Activated naive CD4-positive, alpha-beta T cell treated with anti-CD3 and anti-CD28 coated beads, Interleukin-2, amount 50 U/mL, for 16 hours (primary cell): ENCODE results near the gene CAD.
A peak's percentile ranks its signal among the peaks of the same experiment; 100 is the strongest.

Experiments used
- DNase-seq: peaks from one replicate; pipeline ENCODE4 v3.0.0-alpha.2; 2020

Gene CAD

DNA sequence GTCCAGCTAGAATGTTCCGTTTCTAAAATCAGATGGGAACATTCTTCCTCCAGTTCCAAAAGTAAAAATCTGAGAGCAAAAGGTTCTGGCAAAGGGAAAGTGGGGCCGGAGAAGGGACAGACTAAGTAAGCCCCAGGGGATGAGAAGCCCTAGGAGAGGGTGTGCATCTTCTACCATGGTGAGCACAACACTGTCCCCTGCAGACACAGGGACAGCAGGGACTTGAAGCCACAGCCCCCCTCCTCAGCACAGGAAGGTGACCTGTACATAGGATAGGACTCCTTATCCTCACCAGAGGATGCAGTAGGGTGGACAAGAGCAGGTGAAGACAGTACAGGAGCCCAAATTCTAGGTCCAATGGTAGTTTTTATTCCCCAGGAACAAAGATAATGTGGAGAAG is 17.9 kb upstream of the CAD start:
- no peak for DNase-seq

GRCh38 chr2:27201675-27202074 is 15.5 kb upstream of the CAD start:
- no peak for DNase-seq

GRCh38 chr2:27202854-27203253 is 14.3 kb upstream of the CAD start:
- DNase-seq: no peak

GRCh38 chr2:27203741-27204140 is 13.4 kb upstream of the CAD start:
- DNase-seq: no peak

DNA sequence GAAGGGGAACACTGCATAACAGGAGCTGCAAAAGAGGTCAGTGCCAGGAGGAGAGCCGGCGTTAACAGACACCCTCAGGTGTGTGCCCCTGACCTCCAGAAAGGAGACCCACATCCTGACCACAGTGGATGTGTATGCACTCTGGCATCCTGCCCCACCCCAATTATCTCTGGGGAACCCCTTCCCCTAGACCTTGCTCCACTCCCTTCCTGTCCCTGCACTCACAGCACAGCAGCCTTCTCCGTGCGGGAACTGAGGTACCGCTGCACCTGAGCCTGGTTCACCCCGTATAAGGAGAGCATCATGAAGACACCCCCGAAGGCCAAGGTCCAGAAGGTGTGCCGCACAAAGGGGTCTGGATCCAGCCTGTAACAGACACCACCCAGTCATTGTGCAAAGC is 12.6 kb upstream of the CAD start:
- DNase-seq: no peak

DNA sequence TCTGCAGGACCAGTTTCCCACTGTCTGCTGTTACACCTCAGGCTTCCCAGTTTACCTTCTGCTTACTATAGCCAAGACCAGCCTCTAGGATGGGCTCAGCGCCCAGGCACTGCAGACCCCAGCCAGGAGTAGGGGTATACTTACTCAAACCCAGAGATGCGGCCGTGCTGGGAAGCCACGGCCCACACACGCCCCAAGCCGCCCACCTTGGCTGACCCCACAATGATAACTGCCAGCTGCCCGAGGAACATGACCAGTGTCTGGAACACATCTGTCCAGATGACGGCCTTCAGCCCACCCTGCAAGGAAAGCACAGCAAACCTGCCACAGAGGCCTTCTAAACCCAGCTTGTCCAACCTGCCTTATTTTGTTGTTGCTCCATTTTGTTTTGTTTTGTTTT is 12.0 kb upstream of the CAD start:
- DNase-seq: no peak

DNA sequence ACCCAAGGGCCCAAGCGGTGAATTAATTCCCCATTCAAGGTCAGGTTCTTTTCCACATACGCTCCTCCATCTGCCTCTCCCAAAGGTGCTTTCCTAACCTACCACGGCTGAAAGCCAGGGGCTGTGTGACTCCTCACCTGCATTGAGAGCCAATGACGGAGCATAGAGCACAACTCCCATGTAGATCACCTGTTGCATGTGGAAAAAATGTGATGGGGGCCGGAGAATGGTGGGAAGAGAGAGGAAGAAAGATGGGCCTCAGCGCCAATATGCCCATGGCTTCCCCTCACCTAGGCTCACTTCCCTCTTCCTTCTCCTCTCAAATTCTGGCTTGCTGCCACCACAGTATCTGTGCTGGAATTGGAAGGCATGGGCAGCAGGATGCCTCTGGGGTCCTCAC is 10.8 kb upstream of the CAD start:
- DNase-seq: no peak

DNA sequence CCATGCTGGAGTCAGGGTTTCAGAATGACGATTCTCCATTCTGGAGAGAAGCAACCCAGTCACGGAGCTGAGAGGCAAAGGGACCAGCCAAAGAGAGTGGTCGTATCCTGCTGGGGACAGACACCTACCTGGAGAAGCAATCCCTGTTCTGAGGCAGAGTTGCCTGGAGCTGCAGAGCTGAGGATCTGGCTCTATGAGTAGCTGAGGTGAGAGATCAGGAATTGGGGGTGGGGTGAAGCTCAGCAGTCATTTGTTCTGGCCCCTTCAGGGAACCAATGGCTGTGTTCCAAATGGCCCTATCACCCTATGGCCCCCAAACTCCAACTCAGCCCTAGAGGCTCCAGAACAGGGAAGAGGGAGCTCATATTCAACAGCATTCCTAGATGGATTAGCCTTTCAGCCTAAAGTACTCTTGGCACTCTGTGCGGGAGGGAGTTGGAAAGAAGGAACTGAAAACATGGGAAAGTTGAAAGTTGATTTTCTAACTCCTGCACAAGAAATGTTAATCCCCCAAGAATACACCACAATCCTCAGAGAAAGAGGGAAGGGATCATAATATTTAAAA is 8.6 kb upstream of the CAD start:
- no peak for DNase-seq

DNA sequence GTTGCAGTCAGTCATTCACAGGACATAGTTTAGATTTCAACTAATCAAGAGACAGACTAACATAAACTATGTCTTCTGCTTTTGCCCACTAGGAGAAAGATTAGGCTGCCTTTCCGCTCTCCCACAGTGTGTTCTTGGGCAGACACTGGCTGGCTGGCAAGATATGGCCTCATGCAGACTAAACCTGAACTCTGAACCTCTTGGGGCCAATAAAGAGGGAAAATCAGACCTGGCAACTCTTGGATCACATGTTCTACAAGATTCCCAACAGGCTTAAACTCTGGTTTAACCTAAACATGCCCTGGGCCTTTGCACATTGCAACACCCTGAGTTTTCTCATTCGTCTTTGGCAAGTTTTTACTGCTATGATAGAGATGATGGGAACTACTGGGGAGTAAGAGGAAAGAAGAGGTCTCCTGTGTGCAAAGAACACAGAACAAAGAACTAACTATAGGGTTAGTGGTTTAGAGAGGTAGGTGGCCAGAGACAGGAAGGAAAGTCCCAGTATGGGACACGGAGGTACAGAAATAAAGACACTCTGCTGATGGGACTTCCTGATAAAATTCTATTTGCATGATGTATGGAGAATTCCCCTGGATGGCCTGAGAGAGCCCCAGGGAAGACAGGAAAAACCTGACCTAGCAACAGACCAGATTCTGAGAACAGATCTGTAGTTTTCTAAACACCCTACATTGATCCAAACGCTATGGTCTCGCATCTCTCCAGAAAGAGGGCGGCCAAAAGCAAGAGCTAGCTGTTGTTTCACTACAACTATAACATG is 7.4 kb upstream of the CAD start:
- no peak for DNase-seq

DNA sequence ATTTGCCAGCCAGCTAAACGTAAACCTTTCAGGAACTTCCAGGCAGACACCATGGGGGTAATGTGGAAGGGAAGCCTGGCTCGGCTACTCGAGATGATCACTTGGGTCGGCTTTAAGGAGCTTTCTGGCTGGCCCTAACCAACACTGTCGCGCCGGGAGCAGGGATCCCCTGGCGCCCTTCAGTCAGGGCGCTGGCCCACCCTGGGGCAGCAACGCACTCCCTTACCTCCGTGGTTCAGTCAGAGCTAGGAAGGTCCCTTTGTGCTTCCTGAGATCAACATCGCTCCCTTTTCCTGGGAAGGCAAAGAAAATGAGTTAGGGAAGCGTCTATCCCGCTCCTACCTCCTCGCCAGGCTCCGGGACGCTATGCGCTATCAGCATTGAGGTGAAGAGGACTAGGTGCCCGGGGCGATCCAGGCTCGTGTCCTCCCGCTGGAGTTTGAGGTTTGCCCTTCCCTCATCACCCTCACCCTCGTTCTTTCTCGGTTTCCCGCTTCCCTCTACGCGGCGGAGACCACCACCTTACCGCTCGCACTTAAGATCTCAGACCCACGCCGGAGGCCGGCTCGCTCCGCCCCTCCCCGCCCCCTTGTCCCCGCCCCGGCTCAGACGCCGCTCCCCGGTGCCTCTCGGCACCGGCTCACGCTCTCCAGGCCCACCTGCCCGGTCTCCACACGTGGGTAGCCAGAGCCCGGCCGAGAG is 5.8 kb upstream of the CAD start:
- no peak for DNase-seq

GRCh38 chr2:27211943-27212625 is 5.1 kb upstream of the CAD start, which contains the start of the genes ATRAID and SLC5A6:
Gene ATRAID, plus strand, starts transcription at chr2:27212041. Its CDS starts 328 bp downstream, at chr2:27212369.
Gene SLC5A6, minus strand, starts transcription at chr2:27212268. Its CDS starts 4,618 bp downstream, at chr2:27207650.
- peak; percentile 91 for DNase-seq

DNA sequence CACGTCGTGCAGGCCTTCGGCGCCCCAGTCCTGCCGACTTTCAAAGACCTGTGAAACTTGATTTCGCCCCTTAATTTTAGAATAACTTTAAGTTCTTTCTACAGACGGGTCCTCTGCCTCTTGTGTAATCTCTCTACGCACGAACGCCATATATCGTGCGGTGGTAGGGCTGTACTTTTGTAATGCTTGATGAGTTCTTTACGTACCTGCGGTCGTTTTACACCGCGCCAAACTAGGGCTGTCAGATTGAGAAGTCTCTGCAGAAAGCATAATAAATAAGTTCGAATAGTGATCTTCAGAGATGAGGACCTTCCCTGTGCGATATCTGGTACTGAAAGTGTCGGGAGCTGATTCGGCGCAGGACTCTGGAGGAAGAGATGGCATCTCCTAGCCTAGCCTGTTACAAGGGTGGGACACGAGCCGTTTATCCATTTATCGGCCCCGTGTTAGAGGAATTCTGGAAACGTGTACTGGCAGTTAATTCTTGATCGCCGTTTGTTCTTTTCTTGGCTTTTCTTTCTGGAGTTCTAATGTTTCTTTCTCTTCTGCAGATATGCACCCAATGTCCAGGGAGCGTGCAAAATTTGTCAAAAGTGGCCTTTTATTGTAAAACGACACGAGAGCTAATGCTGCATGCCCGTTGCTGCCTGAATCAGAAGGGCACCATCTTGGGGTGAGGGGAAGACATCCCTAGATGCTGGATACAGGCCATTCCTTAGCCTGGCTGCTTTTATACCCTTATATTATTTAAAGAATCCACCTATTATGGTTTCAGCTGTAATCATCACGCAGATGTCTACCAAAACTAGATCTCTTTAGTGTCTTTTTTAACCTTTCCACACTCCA is 4.3 kb upstream of the CAD start:
- peak; percentile 47 for DNase-seq

DNA sequence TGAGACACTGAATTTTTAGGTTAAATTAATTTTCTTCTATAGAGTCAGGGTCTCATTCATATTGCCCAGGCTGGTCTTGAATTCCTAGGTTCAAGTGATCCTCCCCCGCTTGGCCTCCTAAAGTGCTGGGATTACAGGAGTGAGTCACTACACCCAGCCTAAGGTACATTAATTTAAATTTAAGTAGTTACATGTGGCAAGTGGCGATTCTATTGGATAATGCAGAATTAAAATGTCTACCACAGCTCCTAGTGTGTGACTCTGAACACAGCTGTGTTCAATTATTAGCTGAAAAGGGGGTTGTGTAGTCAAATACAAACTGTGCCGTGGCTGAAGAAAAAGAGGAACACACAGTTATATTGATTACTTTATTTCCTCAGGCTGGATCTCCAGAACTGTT is 2.2 kb upstream of the CAD start:
- DNase-seq: no peak

GRCh38 chr2:27216416-27217137 is 592 bp upstream of the CAD start:
- DNase-seq: no peak

DNA sequence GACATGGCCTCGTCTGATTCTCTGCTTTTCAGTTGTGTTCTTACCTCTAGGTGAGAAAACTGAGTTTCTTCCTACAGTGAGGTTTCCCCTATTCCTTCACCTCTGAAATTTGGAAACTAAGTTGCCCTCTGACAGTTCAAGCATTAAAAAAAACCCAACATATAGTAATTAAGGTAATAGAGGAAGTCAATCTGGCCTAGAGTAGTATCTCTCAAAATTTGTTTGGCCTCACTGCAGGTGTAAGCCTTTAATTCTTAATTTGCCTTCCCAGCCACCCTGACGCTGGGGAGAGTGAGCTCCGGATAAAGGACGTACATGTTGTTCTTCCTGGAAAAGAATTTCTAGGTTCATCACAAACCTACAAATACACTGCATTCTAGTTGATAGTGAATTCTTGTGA is 1.4 kb downstream of the CAD start:
- no peak for DNase-seq

DNA sequence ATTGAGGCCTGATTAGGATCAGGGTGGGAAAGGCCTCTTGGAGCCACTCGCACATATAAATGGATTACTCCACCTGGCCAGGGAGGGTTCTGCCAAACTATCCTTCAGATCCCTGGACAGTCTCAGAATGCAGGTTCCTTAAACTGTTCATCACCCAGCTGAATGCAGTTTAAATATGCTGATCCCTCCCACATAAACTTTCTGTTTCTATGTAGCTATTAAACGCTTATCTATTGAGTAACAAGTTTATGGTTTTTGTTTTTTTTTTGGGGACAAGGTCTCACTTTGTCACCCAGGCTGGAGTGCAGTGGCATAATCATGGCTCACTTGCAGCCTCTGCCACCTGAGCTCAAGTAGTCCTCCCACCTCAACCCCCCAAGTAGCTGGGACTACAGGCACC is 1.9 kb downstream of the CAD start:
- no peak for DNase-seq

- DNase-seq: no peak
Observed at GRCh38 chr2:27220091-27220490, 2.9 kb downstream of the CAD start.

DNA sequence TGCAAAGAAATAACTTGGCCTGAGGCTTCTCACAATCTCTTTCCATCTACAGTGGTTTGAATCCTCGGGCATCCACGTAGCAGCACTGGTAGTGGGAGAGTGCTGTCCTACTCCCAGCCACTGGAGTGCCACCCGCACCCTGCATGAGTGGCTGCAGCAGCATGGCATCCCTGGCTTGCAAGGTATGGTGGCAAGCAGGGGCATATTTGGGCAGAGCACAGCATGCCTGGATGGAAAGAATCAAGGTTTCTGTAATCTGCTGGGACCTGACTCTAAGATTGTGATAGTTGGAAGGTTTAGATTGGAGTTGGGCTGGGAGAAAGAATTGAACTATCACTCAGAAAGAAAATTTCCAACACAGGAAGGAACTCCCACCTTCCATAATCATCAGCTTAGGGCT is 4.0 kb downstream of the CAD start:
- no peak for DNase-seq

DNA sequence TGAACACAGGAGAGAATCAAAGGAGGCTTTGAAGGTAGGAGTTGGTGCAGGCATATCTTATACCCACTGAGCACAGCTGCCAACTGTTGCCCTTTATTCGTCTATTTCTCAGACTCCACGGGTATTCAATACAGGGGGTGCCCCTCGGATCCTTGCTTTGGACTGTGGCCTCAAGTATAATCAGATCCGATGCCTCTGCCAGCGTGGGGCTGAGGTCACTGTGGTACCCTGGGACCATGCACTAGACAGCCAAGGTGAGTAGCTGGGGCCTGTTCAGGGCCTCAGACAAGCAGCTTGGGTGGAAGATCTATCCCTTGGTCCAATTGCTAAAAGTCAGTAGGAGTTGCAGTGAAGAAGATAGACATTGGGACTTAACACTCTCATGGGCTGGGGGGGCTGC is 5.2 kb downstream of the CAD start:
- no peak for DNase-seq

DNA sequence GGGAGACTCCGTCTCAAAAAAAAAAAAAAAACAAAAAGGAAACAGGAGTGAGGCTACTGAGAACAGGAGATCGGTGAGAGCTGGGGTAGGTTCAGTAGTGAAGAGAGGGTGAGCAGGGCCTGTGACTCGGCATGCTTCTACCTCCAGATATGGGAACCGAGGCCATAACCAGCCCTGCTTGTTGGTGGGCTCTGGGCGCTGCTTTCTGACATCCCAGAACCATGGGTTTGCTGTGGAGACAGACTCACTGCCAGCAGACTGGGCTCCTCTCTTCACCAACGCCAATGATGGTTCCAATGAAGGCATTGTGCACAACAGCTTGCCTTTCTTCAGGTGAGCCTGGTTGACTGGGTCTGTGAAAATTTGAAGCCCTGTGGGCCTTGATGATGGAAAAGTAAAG is 6.2 kb downstream of the CAD start:
- no peak for DNase-seq

- DNase-seq: no peak
Observed at GRCh38 chr2:27225526-27225925, 8.4 kb downstream of the CAD start.

DNA sequence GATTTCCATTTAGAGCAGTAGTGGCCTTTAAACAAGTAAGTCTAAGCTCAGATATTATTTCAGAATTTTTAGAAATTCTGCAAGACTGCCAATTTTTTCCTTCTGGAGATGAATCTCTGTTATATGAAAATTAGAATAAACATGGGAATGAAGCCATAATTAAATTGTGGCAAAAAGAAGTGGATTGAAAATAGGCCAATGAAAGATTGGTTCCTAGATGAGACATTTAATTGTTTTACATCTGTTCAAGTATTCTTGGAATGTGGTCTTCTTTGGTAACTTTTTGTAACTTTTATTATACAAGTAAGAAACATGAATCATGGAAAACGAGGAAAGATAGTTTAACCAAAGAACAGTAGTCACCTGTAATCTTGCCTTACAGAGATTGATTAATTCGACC is 10.3 kb downstream of the CAD start:
- DNase-seq: no peak
